NT2/D1 (cell line): Measurements from ENCODE around the gene CHID1.

Source experiments
- SUZ12 ChIP-seq: IDR thresholded peaks from 2 replicates; pipeline ENCODE4 v1.6.1; 2011; ENCODE audit not compliant: insufficient read length, insufficient read depth; ENCODE audit errors: extremely low read depth
- YY1 ChIP-seq: IDR thresholded peaks from 2 replicates; pipeline ENCODE4 v1.6.1; 2011; ENCODE audit not compliant: insufficient read length, insufficient read depth
- ZNF274 ChIP-seq: IDR thresholded peaks from 2 replicates; pipeline ENCODE4 v1.6.1; 2011; ENCODE audit warnings: mild to moderate bottlenecking, low read depth, low read length

GRCh38 chr11:843086-843734, 67.4 kb downstream of the CHID1 start:
- TF ChIP-seq ZNF274 (no peak), YY1 (no peak), SUZ12 (no peak)
